Activated CD4-positive, alpha-beta T cell treated with anti-CD3 and anti-CD28 coated beads for 48 hours (primary cell): ENCODE results near the gene BEST3.
"Not testable (repeated sequence)": the region's sequence is repeated elsewhere in the genome, so short reads cannot be mapped to it uniquely, and the experiment has no call there.

Experiments used
- DNase-seq: peaks from one replicate; pipeline ENCODE4 v3.0.0-alpha.2; 2020

BEST3 gene

DNA sequence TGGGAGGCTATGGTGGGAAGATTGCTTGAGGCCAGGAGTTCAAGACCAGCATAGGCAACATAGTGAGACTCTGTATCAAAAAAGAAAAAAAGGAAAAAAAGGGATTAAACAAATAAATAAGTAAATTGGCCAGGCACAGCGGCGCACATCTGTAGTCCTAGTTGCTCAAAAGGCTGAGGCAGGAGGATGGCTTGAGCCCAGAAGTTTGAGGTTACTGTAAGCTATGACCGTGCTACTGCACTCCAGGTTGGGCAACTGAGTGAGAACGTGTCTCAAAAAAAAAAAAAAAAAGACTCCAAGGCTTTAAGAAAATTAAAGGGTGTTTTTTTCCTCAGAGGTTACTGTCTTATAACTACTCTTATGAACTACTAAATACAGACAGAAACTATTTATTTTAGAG is 11.7 kb downstream of the BEST3 start:
- no peak for DNase-seq

DNA sequence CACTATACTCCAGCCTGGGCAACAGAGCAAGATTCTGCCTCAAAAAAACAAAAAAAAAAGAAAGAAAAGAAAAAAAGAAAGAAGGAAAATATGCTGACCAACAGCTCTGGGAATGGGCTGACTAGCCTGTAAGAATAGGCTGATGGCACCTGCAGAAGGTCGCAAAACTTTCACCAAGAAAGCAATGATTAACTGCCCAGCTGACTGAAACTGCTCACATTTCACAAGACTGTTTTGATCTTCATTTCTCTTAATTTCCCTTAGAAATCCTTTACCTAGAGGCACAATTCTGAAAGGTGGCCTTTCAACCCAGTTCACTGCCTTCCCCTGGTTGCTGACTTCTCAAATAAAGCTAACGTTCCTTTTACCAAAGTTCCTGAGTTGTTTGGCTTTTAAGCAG is 12.4 kb downstream of the BEST3 start:
- no peak for DNase-seq

DNA sequence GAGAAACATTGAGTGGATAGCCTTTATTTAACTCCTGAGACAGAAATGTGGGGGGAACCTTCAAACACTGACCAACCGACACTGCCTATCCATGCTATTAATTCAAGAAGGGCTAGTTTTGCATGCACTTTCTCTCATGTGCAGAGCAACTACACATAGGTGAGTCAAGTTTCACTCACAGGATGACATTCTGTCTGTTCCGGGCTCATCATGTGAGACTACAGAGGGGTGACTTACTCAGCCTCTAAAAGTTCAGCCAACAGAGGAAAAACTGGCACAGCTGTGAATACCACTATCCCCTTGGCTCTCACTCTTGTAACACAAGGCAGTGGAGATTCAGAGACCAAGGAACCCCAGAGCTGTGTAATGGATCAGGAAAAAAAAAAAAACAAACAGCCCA is 13.3 kb downstream of the BEST3 start:
- DNase-seq = peak; percentile 13

DNA sequence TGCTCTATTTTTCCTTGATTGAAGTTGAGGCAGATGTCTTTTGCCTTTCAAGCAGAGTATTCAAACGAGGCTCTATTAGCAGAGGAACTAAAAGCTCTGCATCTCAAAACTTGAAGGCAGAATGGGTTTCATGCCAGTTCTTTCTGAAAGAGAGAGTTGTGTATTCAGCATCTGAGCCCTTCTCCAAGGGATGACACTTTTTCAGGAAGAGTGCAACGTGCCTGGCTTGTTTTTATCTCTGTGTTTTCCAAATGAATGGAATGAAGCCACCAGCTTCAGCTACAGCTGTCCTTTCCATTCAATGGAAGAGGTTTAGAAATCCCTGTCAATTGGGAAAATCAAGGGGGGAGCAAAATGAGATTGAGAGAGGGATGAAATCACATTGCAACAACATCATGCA is 14.6 kb downstream of the BEST3 start:
- no peak for DNase-seq

DNA sequence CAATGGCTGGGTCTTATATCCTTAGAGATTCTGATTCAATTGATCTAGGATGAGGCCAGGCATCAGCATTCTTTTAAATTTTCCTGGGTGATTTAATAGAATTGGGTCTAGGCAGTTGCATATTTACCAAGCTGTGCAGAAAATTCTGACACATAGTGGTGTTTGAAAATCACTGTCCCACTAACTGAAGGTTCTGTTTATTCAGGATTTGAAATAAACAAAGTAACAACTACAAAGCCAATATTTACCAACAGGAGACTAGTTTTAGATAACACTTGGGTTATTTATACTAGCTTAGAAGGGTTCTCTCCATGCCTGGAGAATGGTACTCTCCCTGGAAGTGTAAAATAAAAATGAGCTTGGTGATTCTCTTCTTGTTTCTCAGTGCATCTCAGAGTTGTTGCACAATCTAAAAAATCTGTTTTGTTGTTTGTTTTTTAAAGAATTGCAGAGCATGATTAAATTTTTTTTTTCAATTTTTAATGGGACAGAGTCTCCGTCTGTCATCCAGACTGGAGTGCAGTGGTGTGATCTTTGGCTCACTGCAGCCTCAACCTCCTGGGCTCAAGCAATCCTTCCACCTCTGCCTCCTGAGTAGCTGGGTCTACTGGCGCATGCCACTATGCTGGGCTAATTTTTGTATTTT is 16.9 kb downstream of the BEST3 start:
- no peak for DNase-seq

DNA sequence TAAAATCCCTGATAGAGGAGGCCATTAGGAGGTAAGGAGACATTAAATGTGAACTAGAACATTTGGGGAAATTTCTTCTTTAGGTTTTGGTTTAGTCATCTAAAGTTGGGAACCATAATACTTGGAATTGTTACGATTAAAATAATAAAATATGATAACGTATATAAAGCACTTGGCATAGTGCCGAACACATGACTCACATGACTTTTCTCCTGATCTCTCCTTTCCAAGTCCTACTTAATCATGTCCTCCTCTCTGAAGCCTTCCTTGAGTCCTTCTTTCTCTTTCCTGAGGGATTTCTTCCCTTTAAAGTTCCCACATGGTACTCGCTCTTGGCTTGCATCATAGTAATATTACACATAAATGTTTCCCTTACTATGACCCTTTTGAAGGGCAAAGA is 20.0 kb downstream of the BEST3 start:
- DNase-seq = no peak

DNA sequence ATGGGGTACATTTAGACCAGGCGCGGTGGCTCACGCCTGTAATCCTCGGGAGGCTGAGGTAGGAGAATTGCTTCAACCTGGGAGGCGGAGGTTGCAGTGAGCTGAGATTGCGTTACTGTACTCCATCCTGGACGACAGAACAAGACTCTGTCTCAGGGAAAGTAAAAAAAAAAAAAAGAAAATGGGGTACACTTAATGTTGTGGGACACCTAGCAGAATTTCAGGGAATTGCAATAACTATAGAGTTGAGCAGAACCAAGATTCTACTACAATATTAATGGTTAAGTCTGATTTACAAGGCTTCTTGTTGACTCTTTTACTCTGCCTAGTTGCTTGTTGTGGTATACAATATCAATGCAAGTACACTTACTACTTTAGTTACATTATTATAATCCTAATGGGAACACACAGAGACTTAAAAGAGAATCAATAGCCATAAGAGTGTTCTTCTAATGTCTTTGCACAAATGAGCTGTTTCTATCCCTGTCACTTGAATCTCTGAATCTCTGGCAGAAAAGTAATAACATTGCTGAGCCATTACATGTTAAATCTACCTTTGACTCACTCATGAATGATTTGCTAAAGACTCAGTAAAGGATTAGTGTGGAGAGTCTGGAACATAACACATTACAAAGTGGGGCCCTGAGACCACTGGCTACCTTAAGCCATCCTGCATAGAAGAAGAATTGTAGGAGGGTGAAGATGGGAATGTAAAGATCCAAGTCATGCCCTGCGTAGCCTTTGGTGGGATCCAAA is 22.7 kb downstream of the BEST3 start:
- no peak for DNase-seq

DNA sequence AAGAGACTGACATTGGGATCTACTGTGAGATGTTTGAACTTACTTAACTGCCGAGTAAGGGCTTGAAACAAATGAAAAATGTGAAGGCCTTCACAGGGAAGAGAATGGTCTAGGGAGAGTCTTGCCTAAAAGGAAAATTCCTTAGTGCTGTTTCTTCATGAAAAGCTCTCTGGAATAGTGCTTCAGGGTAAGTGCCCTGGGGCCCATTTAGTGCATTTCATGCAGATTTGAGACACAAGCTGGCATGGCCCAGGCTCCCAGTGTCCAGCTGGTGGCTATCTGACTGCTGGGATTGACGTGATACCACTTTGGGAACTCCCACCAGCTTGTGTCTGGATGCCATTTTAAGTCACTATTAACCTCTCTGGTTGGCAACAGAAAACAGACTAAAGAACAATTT is 26.9 kb downstream of the BEST3 start:
- DNase-seq = no peak

DNA sequence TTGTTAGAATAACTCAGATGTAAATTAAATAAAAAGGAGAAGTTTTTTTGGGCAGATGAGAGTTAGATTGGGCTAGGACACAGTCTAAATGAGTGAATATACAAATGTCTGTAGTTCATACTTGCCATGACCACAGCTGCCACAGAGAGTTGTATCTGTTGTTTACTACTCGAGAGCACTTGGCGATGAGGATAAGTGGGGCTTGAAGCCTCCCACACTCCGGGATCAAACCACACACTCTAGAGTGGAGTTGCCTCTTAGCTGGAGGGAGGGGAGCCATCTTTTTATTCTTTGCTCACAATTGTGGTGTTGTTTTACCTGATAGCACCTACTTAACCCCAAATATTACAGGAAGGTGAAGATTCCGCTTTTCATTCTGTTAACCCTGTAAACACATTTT is 27.5 kb downstream of the BEST3 start:
- no peak for DNase-seq

DNA sequence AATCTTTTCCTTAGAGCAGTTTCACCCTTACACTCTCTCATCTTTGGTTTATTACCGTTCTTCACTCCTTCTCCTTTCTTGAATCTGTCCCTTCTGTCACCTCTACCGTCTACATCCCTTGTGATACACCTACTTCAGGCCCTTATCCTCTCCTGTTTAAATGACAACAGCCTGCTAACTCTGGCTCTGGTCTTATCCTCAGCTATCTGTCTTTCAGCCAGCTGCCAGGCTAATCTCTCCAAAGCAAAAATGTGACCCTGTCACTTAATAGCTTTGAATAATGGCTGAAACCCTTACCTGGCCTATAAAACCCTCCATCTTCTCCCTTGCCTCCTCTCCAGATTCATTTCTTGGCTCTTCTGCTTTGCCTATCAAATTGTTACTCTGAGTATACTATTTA is 32.3 kb downstream of the BEST3 start:
- no peak for DNase-seq

DNA sequence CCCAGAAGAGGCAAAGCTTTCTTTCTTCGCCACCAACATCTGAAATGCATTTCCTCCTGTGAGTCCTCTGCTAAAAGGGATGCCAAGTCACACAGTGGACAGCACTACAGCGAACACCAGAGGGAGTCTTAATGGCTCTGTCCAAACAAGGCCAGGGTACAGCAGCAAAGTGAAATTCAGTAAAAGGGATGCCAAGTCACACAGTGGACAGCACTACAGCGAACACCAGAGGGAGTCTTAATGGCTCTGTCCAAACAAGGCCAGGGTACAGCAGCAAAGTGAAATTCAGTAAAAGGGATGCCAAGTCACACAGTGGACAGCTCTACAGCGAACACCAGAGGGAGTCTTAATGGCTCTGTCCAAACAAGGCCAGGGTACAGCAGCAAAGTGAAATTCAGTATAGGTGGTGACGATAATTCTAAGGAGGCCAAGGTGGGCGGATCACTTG is 34.1 kb downstream of the BEST3 start:
- DNase-seq = not testable (repeated sequence)

DNA sequence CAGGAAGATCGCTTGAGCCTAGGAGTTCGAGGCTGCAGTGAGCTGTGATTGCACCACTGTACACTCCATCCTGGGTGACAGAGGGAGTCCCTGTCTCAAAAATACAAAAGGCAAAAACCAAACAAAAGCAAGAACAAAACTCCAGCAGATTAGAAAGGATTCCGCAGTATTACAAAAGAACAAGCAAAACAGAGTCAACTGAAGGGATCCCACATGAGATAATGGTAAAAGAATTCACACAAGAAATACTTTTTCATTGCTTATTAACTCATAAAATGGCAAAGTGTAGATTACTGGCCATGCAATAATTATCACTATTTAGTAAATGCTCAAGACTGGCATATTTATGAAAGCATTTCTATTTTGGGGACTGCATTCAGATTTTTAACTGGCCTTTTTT is 35.4 kb downstream of the BEST3 start:
- no peak for DNase-seq

DNA sequence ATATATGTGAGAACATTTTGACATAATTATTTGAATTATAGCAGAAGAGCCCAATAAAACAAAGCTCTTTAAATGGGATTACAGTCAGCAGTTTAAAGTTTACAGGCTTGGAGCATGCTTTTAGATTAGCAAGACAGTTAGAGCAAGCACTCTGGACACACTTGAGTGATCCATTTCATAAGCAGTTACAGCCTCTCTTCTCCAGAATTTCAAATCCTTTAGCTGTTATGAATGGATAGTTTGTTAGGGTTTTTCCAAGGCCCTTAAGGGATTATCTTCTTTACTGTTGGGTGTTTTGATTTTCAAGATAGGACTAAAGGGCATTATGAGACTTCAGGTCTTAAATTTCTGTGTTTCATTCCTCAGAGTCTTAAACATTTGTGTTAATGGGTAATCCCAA is 36.3 kb downstream of the BEST3 start:
- DNase-seq = no peak

DNA sequence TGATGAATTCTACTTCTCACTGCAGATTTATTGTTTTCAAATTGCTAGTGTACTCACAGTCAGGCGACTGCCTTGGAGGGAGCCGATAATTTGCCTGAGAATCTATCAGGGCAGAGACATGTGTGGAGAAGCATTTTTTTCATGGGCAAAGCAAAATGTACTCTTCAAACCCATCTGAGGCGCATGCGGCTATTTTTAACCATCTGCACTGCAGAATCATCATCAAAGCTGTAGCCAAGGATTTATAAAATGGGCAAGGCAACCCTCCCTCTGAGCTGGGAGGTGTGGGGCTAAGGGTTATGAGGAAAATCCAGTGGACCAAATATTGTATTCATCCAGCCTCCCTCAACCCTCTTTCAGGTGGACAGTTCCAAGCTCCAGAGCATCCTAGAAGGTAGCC is 37.7 kb downstream of the BEST3 start:
- DNase-seq = no peak

DNA sequence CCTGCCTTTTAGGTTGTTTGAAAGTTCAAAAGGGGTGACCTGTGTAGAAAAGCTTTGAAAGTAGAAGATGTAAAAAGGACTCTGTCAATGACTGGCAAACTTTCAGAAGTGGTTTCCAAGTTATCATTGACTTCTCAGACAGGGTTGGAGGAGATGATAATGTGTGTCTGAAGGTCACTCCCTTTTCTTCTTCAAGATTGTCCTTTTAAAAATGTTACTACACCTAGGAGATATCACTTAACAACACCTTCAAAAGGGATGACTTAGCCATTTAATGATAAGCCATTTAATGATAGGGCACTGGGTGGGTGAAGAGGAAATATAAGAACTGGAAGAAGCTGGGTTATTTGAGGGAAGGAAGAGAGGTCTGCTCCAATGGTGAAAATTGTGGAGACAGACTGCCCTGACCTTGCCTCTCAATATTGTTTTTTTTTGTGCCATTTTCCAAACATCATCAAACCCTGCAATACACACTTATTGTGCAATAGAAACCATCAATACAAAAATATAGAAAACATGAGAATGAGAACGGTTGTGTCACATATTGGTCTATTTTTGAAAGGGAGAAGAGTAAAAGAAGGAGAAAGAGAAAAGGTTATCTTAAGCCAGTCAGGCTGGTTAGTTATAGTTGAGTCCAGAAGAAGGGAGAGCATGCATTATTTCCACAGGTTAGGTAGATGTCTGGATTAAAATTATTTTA is 38.8 kb downstream of the BEST3 start:
- DNase-seq = no peak

DNA sequence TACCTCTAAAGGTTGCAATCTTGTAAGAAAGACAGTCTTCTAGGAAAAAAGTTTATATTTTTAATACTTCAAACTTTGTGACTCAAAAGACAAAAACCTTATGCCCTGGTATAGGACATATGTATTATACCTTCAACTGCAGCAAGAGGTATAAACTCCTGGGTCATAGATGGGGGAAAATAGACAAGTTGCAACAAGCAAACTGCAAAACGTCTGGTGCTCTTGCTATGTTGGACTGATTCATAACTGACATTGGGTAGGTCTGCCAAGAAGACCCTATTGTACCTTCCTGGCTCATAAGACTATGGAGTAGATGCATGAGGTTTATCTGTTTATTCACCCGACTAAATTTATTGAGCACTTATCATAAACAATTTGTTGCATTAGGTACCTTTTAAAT is 40.9 kb downstream of the BEST3 start:
- no peak for DNase-seq

DNA sequence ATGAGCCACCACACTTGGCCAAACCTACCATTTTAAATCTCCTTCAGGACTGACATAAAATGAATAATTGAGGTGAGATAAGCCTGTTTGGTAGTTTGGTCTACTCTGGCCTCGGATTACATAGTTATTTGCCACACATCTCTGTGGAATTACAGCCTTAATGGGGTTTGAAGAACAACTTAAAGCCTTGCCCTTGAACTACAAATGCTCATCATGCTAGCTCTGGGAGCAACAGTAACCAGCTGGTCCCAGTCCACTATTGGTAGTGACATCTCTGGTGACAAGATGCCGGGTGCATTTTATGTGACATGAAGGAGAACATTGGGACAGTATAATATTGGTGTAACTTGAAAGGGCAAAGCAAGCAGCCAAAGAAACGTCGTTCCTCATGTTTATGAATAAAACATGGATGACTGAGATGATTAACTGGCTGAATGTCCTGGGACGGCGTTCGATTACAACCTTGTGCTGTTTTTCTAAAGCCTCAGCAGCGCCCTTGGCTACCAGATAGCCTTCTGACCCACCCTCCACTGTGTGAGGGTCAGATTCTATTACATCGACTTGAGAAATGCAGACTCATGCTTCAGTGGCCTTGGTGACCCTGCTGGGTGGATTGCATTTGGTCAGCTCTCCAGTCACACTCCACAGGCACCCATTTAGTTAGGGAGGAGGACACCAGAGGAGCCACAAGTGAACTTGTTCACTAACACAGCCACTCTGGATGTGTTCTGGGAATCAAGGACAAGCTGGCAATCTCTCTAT is 41.5 kb downstream of the BEST3 start:
- DNase-seq = no peak

DNA sequence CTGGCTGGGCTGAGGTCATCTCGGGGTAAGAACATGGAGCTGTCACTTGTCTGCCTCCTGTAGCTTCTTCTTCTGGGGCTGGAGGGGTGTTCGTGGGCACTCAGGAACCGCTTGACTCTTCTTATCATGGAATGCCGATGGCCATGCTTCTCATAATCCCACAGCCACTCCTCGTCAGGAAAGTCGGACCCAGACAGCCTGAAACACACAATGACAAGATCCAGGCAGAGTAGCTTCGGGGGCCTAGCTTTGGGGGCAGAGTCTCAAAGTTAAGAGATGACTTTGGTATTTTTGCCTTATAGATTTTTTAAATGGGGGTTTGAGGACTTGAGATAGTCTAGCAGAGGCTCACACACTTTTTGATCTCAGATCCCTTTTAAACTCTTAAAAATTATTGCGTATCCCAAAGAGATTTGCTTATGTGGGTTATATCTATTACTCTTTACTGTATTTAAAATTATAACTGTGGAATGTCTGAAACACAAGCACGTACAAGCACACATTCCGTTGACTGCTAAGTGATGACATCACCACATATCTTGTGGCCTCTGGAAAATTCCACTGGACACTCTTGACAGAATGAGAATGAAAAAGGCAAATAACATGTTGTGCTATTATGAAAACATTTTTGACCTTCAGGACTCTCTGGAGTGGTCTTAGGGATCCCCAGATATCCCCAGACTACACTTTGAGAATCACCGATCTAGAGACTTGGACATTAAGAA is 43.3 kb downstream of the BEST3 start:
- no peak for DNase-seq

DNA sequence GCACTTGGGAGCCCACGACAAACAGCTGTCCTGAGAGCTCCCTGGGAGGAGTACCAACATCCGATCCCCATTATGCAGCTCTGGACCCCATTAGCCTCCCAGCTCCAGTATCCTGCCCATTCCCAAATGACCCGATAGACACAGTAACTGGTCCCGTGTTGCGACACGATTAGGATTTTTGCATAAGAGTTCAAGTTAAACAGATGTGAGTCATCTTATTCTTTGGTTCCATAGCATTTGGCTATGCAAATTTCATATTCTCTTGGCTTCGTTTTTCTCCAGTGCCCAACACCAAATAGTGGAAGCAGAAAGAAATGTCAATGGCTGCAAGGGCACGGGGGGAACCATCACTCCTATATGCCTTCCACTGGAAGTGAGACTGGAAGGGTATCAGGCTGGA is 45.4 kb downstream of the BEST3 start:
- DNase-seq = no peak

DNA sequence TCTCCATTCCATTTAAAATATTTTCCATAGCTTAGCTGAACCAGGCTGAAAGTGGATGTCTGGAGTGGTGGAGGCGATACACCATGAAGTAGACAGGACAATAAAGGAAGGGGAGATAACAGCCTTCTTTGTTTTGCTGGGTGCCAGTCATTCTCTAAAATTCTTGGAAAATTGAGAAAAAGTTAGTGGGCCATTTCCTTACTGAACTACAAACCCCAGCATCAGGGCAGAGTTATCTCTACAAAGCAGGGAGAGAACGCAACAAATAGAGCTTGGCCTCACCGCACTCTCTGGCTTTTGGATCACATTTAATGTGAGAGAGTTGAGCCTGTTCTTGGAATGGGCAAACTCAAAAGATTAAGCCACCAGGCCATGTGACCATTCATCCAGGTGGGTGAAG is 47.2 kb downstream of the BEST3 start:
- DNase-seq = no peak

DNA sequence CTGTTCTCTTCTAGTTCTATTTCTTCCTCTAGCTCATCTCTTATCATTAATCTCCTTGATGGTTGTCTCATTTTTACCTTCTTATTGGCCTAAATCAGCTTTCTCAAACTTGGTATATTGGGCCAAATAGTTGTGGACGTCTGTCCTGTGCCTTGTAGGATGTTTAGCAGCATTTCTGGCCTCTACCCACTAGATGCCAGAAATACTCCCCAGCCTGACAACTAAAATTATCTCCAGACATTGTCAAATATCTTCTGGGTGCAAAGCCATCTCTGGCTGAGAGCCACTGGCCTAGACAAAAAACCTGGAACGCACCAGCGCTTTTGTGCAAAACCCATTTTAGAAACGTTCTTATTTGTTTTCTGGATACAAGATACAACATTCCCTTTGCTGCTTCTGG is 49.6 kb downstream of the BEST3 start:
- no peak for DNase-seq

DNA sequence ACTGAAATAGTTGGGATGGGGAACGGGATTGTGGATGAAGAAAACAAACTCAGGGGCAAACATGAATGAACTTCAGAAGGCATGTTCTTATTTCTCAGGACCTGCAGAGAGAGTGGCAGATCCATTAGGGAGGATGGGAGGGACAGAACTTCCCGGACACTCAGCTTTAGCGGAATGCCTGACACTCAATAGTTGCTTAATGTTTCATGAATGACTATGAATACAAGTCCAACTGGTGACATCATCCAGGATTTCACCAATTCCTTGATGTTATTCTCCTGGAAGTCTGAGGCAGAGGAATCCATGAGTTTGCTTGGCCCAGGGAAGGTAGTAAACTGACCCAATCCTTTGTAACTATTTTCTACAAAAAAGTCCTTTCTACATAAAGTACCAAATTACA is 50.6 kb downstream of the BEST3 start:
- DNase-seq = no peak

DNA sequence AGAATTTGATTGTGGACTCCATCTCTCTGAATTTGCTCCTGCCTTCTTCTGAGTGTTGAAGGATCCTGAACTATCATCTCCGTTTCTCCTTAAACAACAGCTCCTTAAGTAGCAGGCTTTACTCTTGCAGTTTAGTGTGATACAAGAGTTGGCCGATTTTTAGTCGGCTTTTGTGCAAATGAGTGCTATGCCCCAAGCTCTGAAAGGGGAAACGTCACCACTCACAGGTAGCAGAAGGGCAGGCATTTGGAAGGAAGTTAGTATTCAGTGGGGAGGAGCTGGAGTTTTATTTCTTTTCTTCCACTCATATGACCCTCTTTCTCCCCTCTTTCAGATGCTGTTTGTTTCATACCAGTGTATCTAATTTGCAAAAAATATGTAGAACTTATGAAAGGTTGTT is 51.9 kb downstream of the BEST3 start:
- no peak for DNase-seq
